GM23338 (cell line): ENCODE measurements around the gene SLC43A3. TPM values are rescaled to one million over a fixed set of nuclear protein-coding genes. Genes with fewer than 3 reads are reported as not detected.

Source experiments
- ATAC-seq: fragments of 200-7000 bp; cut with Tn5 transposase; 3 replicates; pipeline ENCODE4 v1.9.1; 2020
- DNase-seq: peaks from one replicate; pipeline ENCODE4 v3.0.0-alpha.2; 2015; ENCODE audit warnings: low spot score
- H2AFZ ChIP-seq: fragments of 200-600 bp; sonication (generic); 2 replicates; pipeline ENCODE4 v1.8.0; 2016; ENCODE audit warnings: antibody characterized with exemption, mild to moderate bottlenecking, moderate library complexity
- H3F3A ChIP-seq: fragments of 200-600 bp; sonication (generic); replicated peaks from 2 replicates; pipeline ENCODE4 v1.8.0; 2017; ENCODE audit warnings: antibody characterized with exemption, mixed run types, low read depth
- H3K27ac ChIP-seq: fragments of 200-600 bp; sonication (generic); 2 replicates; pipeline ENCODE4 v1.6.1; 2016; ENCODE audit warnings: low read depth
- H3K27me3 ChIP-seq: fragments of 200-600 bp; sonication (generic); 2 replicates; pipeline ENCODE4 v1.8.0; 2016; ENCODE audit warnings: mild to moderate bottlenecking, mixed run types, moderate library complexity; ENCODE audit not compliant: insufficient read depth
- H3K36me3 ChIP-seq: fragments of 200-600 bp; sonication (generic); 2 replicates; pipeline ENCODE4 v1.8.0; 2016; ENCODE audit warnings: mild to moderate bottlenecking; ENCODE audit not compliant: insufficient read depth
- H3K4me1 ChIP-seq: fragments of 200-600 bp; sonication (generic); 2 replicates; pipeline ENCODE4 v1.8.0; 2016; ENCODE audit warnings: mild to moderate bottlenecking, moderate library complexity; ENCODE audit not compliant: insufficient read depth
- H3K4me2 ChIP-seq: fragments of 200-600 bp; sonication (generic); 2 replicates; pipeline ENCODE4 v1.7.1; 2017; ENCODE audit warnings: mixed run types
- H3K4me3 ChIP-seq: fragments of 200-600 bp; sonication (generic); 2 replicates; pipeline ENCODE4 v1.6.1; 2016; ENCODE audit warnings: mixed run types
- H3K79me2 ChIP-seq: fragments of 200-600 bp; sonication (generic); replicated peaks from 2 replicates; pipeline ENCODE4 v1.8.0; 2017; ENCODE audit warnings: mild to moderate bottlenecking; ENCODE audit not compliant: insufficient read depth
- H3K9me2 ChIP-seq: fragments of 200-600 bp; sonication (generic); 2 replicates; pipeline ENCODE4 v1.8.0; 2017; ENCODE audit not compliant: insufficient read depth
- H4K20me1 ChIP-seq: fragments of 200-600 bp; sonication (generic); replicated peaks from 2 replicates; pipeline ENCODE4 v1.8.0; 2017; ENCODE audit warnings: mild to moderate bottlenecking; ENCODE audit not compliant: insufficient read depth
- H3K27ac Mint-ChIP-seq: 2 replicates; pipeline ENCODE4 v1.8.0; 2020; ENCODE audit warnings: inconsistent platforms, mild to moderate bottlenecking, moderate library complexity, mixed read lengths
- H3K27me3 Mint-ChIP-seq: 3 replicates; pipeline ENCODE4 v1.8.0; 2022; ENCODE audit warnings: low read depth, mild to moderate bottlenecking, moderate library complexity, mixed read lengths, inconsistent platforms; ENCODE audit not compliant: insufficient read depth, poor library complexity
- H3K36me3 Mint-ChIP-seq: 3 replicates; pipeline ENCODE4 v1.8.0; 2021; ENCODE audit warnings: low read depth, mild to moderate bottlenecking, inconsistent platforms, moderate library complexity, mixed read lengths
- H3K4me1 Mint-ChIP-seq: 3 replicates; pipeline ENCODE4 v1.8.0; 2020; ENCODE audit warnings: mild to moderate bottlenecking, inconsistent platforms, mixed read lengths
- H3K4me3 Mint-ChIP-seq: 3 replicates; pipeline ENCODE4 v1.8.0; 2021; ENCODE audit warnings: moderate library complexity, mild to moderate bottlenecking, inconsistent platforms, mixed read lengths
- H3K9me3 Mint-ChIP-seq: 3 replicates; pipeline ENCODE4 v1.8.0; 2020; ENCODE audit warnings: moderate library complexity, mild to moderate bottlenecking, inconsistent platforms, mixed read lengths
- CREB1 ChIP-seq: fragments of 250-450 bp; sonication (Bioruptor Pico); IDR thresholded peaks from 2 replicates; pipeline ENCODE4 v1.5.0; 2020; ENCODE audit warnings: low read depth, mild to moderate bottlenecking, moderate library complexity
- CTCF ChIP-seq, 2 experiments: fragments of 200-600 bp in 1 of 2; sonication (generic) in 1 of 2; conservative IDR thresholded peaks; 2 replicates each; pipeline versions ENCODE4 v1.5.1 to v1.6.1; 2016 to 2017; ENCODE audit warnings: antibody characterized with exemption in 2 of 2, low read depth in 2 of 2, mild to moderate bottlenecking in 2 of 2, moderate library complexity in 1 of 2
- EZH2 ChIP-seq: fragments of 200-600 bp; sonication (generic); IDR thresholded peaks from one replicate; pipeline ENCODE4 v1.8.0; 2017; ENCODE audit warnings: antibody characterized with exemption, mild to moderate bottlenecking, low read depth; ENCODE audit not compliant: unreplicated experiment
- EZH2phosphoT487 ChIP-seq: fragments of 200-600 bp; sonication (generic); IDR thresholded peaks from one replicate; pipeline ENCODE4 v1.8.1; 2018; ENCODE audit warnings: antibody characterized with exemption; ENCODE audit not compliant: unreplicated experiment
- JUNB ChIP-seq: IDR thresholded peaks from one replicate; pipeline ENCODE4 v1.6.1; 2016; ENCODE audit warnings: antibody characterized with exemption; ENCODE audit not compliant: unreplicated experiment
- NANOG ChIP-seq: IDR thresholded peaks from 2 replicates; pipeline ENCODE4 v1.6.1; 2016; ENCODE audit warnings: antibody characterized with exemption, borderline replicate concordance
- POLR2AphosphoS5 ChIP-seq: IDR thresholded peaks from 2 replicates; pipeline ENCODE4 v1.6.1; 2016; ENCODE audit warnings: antibody characterized with exemption, low read depth
- STAT1 ChIP-seq: IDR thresholded peaks from one replicate; pipeline ENCODE4 v1.6.1; 2016; ENCODE audit warnings: antibody characterized with exemption; ENCODE audit not compliant: unreplicated experiment
- ZNF114 ChIP-seq: fragments of 250-450 bp; sonication (Bioruptor Pico); IDR thresholded peaks from 2 replicates; pipeline ENCODE4 v1.5.0; 2020; ENCODE audit warnings: mild to moderate bottlenecking, moderate library complexity
- ZNF331 ChIP-seq: fragments of 250-450 bp; sonication (Bioruptor Pico); IDR thresholded peaks from 2 replicates; pipeline ENCODE4 v1.5.0; 2020; ENCODE audit warnings: low read depth, mild to moderate bottlenecking, moderate library complexity
- polyA plus RNA-seq: library from polyadenylated mRNA; unstranded; fragments of >200 nt; fragmentation: Nextera tagmentation; extraction: Ambion mirVana; gene quantifications from 2 replicates; pipeline ENCODE4 v1.2.1, GENCODE V29; 2016
- total RNA-seq: library from RNA; depleted of rRNA; stranded (reverse); fragments of >200 nt; shearing (Covaris generic); gene quantifications from 2 replicates; pipeline ENCODE4 v1.2.3, GENCODE V29; 2014
- TF ChIP-seq, protein P1 (sequence below): fragments of 250-450 bp; sonication (Bioruptor Pico); IDR thresholded peaks from 2 replicates; pipeline ENCODE4 v1.5.0; 2020; ENCODE audit warnings: mild to moderate bottlenecking, moderate library complexity
- TF ChIP-seq, protein P2 (sequence below): IDR thresholded peaks from 2 replicates; pipeline ENCODE4 v1.6.1; 2016; ENCODE audit warnings: antibody characterized with exemption
- TF ChIP-seq, protein P3 (sequence below): IDR thresholded peaks from one replicate; pipeline ENCODE4 v1.6.1; 2018; ENCODE audit warnings: antibody characterized with exemption; ENCODE audit not compliant: unreplicated experiment

Gene SLC43A3
- total and polyA plus RNA-seq, 2 experiments from 2014 or later, result 14.3 to 24.8 TPM

DNA sequence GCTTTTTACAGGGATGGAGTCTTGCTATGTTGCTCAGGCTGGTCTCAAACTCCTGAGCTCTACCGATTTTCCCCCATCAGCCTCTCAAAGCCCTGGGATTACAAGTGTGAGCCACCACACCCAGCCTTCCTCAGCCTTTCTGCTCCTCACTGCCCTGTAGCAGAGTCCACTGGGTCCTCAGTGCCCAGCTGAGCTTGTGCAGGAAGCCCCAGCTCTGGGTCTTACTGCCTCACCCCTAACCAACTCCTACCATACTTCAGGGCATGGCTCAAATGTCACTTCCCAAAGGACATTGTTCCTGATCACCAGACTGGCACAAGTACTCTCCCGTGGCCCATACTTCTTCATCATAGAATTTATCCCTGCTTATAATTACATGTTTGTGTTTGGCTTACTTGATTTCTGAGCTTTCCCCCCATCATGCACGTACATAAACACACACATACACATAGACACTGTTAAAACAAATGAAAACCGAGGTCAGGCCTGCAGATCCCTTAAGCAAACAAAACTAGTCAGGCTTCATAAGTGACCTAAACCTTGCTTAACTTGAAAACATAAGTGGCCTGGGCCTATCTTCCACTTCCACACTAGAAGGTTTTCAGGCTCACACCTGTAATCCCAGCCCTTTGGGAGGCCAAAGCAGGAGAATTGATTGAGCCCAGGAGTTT is 14.0 kb upstream of the SLC43A3 start:
- no peak for TF ChIP-seq CTCF (conservative IDR thresholded peaks at IDR 0.05; ENCODE audit: low read depth in 2 of 2)
- no peak for TF ChIP-seq ZNF331
- TF ChIP-seq, protein P1, sequence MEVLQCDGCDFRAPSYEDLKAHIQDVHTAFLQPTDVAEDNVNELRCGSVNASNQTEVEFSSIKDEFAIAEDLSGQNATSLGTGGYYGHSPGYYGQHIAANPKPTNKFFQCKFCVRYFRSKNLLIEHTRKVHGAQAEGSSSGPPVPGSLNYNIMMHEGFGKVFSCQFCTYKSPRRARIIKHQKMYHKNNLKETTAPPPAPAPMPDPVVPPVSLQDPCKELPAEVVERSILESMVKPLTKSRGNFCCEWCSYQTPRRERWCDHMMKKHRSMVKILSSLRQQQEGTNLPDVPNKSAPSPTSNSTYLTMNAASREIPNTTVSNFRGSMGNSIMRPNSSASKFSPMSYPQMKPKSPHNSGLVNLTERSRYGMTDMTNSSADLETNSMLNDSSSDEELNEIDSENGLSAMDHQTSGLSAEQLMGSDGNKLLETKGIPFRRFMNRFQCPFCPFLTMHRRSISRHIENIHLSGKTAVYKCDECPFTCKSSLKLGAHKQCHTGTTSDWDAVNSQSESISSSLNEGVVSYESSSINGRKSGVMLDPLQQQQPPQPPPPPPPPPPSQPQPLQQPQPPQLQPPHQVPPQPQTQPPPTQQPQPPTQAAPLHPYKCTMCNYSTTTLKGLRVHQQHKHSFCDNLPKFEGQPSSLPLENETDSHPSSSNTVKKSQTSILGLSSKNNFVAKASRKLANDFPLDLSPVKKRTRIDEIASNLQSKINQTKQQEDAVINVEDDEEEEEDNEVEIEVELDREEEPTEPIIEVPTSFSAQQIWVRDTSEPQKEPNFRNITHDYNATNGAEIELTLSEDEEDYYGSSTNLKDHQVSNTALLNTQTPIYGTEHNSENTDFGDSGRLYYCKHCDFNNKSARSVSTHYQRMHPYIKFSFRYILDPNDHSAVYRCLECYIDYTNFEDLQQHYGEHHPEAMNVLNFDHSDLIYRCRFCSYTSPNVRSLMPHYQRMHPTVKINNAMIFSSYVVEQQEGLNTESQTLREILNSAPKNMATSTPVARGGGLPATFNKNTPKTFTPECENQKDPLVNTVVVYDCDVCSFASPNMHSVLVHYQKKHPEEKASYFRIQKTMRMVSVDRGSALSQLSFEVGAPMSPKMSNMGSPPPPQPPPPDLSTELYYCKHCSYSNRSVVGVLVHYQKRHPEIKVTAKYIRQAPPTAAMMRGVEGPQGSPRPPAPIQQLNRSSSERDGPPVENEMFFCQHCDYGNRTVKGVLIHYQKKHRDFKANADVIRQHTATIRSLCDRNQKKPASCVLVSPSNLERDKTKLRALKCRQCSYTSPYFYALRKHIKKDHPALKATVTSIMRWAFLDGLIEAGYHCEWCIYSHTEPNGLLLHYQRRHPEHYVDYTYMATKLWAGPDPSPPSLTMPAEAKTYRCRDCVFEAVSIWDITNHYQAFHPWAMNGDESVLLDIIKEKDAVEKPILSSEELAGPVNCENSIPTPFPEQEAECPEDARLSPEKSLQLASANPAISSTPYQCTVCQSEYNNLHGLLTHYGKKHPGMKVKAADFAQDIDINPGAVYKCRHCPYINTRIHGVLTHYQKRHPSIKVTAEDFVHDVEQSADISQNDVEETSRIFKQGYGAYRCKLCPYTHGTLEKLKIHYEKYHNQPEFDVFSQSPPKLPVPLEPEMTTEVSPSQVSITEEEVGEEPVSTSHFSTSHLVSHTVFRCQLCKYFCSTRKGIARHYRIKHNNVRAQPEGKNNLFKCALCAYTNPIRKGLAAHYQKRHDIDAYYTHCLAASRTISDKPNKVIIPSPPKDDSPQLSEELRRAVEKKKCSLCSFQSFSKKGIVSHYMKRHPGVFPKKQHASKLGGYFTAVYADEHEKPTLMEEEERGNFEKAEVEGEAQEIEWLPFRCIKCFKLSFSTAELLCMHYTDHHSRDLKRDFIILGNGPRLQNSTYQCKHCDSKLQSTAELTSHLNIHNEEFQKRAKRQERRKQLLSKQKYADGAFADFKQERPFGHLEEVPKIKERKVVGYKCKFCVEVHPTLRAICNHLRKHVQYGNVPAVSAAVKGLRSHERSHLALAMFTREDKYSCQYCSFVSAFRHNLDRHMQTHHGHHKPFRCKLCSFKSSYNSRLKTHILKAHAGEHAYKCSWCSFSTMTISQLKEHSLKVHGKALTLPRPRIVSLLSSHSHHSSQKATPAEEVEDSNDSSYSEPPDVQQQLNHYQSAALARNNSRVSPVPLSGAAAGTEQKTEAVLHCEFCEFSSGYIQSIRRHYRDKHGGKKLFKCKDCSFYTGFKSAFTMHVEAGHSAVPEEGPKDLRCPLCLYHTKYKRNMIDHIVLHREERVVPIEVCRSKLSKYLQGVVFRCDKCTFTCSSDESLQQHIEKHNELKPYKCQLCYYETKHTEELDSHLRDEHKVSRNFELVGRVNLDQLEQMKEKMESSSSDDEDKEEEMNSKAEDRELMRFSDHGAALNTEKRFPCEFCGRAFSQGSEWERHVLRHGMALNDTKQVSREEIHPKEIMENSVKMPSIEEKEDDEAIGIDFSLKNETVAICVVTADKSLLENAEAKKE (CRISPR knock-in tag), result no peak
- no peak for TF ChIP-seq POLR2AphosphoS5
- TF ChIP-seq NANOG, result no peak
- TF ChIP-seq STAT1, result no peak
- TF ChIP-seq, protein P2, sequence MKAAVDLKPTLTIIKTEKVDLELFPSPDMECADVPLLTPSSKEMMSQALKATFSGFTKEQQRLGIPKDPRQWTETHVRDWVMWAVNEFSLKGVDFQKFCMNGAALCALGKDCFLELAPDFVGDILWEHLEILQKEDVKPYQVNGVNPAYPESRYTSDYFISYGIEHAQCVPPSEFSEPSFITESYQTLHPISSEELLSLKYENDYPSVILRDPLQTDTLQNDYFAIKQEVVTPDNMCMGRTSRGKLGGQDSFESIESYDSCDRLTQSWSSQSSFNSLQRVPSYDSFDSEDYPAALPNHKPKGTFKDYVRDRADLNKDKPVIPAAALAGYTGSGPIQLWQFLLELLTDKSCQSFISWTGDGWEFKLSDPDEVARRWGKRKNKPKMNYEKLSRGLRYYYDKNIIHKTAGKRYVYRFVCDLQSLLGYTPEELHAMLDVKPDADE, result no peak
- TF ChIP-seq JUNB, result no peak
- TF ChIP-seq EZH2phosphoT487, result no peak
- TF ChIP-seq EZH2, result no peak
- no peak for TF ChIP-seq ZNF114 (CRISPR knock-in tag)
- TF ChIP-seq, protein P3, sequence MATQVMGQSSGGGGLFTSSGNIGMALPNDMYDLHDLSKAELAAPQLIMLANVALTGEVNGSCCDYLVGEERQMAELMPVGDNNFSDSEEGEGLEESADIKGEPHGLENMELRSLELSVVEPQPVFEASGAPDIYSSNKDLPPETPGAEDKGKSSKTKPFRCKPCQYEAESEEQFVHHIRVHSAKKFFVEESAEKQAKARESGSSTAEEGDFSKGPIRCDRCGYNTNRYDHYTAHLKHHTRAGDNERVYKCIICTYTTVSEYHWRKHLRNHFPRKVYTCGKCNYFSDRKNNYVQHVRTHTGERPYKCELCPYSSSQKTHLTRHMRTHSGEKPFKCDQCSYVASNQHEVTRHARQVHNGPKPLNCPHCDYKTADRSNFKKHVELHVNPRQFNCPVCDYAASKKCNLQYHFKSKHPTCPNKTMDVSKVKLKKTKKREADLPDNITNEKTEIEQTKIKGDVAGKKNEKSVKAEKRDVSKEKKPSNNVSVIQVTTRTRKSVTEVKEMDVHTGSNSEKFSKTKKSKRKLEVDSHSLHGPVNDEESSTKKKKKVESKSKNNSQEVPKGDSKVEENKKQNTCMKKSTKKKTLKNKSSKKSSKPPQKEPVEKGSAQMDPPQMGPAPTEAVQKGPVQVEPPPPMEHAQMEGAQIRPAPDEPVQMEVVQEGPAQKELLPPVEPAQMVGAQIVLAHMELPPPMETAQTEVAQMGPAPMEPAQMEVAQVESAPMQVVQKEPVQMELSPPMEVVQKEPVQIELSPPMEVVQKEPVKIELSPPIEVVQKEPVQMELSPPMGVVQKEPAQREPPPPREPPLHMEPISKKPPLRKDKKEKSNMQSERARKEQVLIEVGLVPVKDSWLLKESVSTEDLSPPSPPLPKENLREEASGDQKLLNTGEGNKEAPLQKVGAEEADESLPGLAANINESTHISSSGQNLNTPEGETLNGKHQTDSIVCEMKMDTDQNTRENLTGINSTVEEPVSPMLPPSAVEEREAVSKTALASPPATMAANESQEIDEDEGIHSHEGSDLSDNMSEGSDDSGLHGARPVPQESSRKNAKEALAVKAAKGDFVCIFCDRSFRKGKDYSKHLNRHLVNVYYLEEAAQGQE, result no peak
- TF ChIP-seq CREB1 (CRISPR knock-in tag), result no peak
- Histone ChIP-seq H3K4me3 (no peak overlapping the region), H3K4me1 (no peaks in the 10 kb centered on the region), H3K79me2 (no peaks in the 10 kb centered on the region), H3K4me2 (no peak overlapping the region), H4K20me1 (no peaks in the 10 kb centered on the region), H3F3A (no peaks in the 10 kb centered on the region), H3K27me3 (no peaks in the 10 kb centered on the region), H3K27ac (no peak overlapping the region), H3K9me2 (no peaks in the 10 kb centered on the region), H2AFZ (no peak overlapping the region), H3K36me3 (no peaks in the 10 kb centered on the region)
- Mint-ChIP-seq H3K27me3 (peaks cover 2% of the 10 kb centered on the region), H3K9me3 (no peaks in the 10 kb centered on the region; the same call in 2 of the 3 replicates), H3K4me1 (no peaks in the 10 kb centered on the region), H3K36me3 (no peaks in the 10 kb centered on the region), H3K27ac (no peak overlapping the region), H3K4me3 (no peak overlapping the region)
- DNase-seq (no peak), ATAC-seq (no peak)
